NCI-H1417 treated with DMSO at 0.1 percent for 48 hours (cell line): ENCODE results near the gene ITGA6.

ENCODE experiments used
- DNase-seq: peaks from one replicate; lab custom pipeline; 2025; lab: John Stamatoyannopoulos, UW

The ITGA6 gene

DNA sequence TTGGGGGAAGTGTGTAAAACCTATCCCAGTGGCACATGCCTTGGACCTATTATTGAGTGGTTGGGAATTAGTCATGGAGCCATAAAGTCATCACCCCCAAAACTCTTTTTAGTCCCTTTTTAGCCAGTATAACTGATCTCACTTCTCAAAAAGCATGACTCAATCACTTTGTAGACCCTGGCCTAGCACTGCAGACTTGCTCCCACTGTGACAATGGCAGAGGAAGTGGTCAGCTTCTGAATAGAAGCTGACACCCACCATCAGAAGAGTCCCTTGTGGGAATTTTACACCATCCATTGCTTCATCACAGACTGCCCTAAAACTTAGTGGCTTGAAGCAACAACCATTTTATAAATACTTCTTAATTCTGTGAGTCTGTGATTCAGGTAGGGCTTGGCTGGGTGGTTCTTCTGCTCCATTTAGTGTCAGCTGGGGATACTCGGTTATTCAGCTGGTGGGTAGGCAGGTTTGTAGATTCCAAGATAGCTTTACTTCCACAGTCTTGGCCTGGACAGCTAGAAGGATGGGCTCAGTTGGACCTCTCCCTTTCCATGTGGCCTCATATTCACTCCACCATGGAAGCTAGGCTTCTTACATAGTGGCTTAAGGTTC lies 10.8 kb upstream of the ITGA6 start:
- DNase-seq: no peak

DNA sequence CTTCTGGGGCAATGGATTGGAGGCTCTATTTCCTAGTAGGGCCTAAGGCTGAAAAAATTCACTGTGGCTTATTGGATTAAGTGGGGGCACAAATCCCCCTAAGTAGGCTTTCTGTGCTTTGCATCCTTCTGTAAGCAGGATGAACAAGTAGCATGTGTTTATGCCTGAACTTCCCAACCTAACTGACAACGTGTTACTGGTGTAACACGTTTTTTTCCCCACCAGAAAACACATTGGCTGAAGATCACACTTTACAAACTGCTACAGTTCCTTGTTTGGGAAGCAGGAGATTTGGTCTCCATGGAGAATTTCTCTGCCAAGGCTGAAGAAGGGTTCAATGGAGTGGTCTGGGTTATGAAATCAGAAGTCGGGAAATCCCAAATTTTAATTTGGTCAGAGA lies 7.2 kb upstream of the ITGA6 start:
- no peak for DNase-seq

DNA sequence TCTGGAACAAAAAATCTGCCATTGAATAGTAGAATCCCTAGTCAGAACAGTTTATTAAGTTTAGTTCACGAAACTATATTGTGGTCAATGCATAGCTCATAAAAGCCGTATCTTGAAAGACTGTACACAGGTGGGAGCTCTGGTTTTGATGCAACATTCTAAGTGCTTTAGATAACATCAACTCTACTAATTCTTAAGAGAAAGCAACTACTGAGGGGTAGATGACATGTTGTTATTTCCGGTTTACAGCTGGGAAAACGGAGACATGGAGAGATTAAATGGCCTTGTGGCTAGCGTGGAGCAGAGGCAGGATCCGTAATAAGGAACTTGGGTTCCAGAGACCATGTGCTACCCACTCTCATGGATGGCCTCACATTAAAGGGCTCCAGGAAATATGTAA lies 4.2 kb upstream of the ITGA6 start:
- DNase-seq: no peak

DNA sequence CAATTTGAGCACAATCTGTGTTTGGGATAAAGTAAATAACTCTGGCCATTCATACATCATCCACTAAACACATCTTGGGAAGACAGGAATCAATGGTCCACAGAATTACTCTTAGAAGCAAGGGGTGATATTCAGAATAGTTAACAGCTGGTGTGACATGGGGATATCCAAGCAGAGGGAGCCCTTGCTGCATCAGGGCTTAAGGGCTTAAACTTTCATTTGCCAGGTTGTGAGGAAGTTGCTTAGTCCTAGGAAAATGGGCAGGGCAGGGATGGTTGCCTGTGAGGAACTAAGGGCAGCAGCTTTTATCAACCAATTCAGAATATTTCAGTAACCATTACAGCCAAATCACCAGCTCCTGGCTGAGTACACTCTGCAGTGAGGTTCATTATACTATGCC lies 2.0 kb upstream of the ITGA6 start:
- DNase-seq: no peak

DNA sequence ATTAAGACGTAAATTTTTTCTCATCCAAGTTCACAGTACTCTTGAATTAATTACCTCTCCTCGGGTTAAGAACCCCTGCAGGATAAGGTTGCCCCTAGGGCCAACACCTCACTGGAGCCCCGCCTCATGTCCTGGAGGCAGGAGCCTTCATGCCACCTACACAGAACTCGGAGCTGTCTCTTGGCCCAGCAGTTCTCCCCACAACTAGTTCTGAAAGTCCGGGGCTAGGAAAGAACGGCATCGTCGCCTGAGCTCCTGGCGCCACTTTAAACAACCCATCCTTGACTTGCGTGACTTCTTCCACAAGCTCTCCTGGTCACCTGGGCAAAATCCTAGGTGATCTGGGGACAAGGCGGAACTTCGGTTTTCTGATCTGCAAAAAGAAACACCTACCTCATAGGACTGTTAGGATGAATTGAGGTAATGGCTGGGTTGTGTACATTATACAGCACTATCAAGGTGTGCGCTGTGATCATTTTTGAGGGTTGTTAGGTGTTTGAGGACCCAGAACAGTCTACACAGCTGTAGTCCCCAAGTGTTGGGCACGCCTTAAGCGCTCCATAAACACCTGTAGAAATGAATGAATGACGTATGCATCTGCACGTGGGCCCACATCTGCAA lies 641 bp upstream of the ITGA6 start:
- no peak for DNase-seq

DNA sequence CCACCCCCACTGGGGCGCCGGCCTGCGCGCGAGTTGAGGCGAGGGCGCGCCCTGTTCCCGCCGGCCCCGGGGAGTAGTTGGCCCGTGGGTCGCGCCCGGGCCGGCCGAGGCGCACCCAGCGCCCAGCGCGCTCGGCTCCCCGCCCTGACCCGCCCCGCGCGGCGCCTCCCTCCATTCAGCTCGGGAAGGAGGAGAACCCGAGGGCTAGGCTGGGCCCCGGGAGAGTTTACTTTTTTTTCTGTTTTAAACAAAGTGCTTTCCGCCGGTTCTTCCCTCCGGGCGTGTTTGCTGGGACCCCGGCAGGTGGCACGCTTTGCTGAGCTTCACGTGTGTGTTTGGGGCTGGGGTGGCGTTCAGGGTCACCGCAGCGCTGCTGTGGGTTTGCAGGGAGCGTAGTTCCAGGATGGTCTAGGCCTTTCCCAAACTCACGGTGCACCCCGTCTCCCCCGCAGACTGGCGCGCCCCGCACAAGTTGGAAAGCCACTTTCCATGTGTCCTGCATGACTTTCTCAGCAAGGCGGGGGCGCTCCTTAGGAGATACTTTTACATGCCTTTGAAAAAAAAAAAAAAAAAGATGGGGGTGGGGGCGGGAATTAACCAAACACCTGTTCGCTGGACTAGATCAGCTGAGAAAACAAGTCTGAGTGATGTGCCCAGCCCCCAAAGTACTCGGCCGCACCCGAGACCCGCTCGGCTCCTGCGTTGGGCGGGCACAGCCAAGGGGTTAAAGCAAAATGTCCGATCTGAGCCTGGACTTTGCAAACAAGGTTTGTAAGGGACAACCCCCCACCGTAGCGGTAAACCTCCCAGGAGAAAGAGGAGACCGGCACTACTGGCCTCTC lies 825 bp downstream of the ITGA6 start:
- no peak for DNase-seq

DNA sequence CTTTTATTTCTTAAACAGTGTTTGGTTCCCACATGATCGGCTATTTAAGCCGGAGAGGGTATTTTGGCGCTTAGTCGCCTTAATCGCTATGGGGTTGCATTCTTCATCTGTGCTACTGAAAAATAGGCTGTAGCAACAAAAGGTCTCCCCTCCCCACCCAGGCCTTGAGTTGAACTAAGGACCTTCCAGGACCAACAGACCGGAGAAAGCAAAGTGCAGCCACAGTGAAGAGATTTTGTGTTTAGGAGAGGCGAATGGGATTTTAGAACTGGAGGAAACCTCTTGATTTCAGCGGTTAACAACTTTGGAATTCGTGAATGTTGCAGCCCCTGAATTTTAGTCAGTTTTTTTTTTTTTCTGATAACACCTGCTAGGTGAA lies 1.4 kb downstream of the ITGA6 start:
- DNase-seq: no peak

DNA sequence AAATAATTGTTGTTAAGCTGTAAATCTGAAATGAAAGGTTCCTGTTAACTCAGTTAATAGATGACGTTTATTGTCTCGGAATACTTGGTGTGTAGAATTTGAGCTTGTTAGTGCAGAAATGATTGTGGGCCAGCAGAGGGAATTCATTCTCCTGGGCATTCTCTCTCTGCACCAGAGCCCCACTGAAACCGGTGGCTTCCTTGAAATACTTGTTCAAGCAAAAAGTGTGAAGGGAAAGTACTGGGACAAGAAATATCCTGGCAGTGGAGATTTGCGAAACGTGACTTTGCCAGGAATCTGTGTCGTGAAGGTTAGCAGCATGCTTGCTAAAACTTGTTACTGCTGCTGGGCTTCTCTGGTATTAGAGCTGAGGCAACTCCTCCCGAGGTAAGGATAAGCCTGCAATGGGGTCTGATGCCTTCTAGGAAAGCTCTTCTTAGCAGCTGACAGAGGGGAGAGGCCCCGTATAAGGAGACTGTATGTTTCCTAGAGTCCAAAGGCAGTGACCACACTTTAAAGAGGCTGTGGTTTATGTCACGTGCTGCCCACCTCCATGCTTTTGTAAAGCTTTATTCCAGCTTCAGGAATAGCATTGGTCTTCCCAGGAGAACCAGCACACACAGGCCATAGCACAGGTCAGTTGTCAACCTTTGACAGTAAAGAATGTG lies 2.0 kb downstream of the ITGA6 start:
- DNase-seq: no peak

DNA sequence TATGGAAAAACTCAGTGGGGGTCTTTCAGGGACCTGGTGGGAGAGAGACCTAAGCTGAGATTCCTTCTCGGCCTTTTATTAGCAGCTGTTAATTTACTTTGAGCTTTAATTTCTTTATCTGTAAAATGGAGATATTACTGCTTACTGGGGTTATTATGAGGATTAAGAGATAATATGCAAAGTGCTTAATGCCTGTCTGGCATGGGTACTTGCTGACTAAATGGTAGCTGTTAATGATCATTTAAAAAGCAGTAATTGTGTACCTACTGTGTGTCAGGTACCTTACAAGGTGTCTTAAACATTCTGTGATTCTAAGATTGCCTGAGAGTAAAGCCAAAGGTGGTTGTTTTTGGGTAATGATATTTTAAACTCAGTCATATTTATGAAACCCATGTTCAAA lies 2.6 kb downstream of the ITGA6 start:
- no peak for DNase-seq

DNA sequence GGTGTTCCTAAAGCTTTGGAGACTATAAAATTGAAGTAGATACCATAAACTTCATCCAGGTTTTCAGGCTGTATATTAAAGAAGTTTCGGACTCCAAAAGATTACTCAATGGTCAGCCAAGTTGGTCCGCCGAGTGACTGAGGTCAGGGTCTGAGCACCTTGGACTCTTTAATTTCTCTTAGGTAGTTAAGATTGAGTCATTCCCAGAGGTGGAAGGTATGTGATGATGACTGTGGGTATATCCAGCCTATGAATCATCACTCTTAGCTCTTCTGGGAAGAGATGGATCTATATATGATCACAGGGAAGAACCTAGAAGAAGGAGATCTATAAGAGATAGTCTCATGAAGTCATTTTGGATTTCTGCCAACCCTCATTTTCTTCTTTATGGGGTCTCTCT lies 3.3 kb downstream of the ITGA6 start:
- no peak for DNase-seq

DNA sequence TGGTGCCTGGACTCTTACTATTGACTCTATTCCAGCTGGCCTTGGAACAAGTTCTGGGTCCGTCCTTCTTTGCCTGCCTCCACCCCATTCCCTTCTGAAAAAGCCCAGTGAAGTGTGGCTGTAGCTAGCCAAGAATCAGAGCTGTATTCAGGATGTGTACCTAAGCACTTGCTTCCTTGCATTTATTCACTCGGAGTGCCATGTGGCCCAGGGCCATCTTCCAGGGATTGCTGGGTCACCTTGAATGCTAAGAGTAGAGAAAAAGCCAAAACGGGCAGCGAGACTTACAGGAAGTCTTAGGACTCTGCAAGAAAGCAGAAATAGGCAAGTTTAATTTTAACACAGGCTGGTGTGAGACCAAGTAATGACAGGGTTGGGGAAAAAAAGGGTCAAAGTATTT lies 4.1 kb downstream of the ITGA6 start:
- no peak for DNase-seq

DNA sequence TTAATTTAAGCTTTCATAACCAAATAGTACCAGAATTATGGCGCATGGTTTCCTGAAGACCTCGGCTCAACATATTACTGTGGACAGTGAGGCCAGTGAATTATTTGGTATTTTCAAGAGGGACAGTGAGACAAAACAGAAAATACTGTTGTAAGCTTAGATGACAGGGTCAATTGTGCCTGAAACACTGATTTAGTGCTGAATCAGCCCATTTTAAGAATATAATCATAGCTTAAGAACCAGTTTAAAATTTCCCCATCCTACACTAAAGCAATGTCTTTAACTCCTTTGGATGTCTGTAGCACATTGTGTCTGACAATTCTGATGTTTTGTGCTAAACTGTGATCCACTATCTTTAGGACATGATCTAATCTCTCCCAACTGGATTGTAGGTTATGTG lies 4.6 kb downstream of the ITGA6 start:
- no peak for DNase-seq

DNA sequence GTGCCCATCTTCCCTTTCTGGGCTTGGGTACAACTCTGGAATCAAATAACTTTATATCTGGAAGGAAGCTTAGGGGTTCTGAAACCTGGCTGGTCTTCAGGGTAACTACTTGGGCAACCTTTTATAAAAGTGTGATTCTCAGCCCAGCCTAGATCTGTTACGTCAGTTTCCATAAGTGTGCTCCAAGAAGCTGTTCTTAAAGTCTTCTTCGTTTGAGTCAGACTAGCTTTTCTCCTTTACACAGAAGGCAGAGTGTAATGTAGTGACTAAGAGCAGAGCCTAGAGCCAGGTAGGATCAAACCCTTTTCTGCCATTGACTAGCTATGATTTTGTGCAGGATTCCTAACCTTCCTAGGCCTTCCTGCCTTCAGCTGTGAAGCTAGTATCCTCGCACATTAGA lies 5.8 kb downstream of the ITGA6 start:
- DNase-seq: no peak

DNA sequence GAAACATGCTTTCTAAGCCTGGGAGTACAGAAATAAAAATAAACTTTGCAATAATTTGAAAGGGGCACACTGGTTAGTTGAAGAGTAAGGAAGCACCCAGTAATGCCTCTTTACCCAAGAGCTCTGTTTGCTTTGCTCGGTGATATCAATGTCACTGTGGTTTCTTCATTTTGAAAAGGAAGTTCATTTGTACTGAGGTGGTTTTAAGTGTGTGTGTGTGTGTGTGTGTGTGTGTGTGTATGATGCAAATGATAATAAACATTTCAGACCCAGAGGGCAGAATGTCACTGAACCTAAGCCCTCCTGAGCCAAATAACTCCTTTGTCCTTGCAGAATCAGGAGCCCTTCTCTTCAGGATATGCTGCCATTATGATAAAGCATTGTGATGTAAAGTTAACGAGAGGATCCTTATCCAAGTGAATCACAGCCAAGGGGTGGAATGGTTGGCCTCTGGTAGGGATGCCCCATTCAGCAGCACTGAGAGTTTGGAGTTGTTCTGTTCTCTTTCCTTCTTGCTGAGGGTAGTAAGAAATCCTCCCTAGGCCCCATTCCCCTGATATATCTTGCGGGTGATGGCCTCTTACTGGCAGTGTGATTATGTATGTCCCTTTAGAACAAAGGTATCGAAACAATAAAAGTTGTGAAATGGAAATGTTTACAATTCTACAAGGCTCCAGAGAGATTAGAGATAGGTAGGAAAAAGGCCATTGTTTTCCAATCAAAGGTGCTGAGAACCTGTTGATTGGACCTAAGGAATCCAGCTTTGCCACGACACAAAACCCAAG lies 7.6 kb downstream of the ITGA6 start:
- no peak for DNase-seq

DNA sequence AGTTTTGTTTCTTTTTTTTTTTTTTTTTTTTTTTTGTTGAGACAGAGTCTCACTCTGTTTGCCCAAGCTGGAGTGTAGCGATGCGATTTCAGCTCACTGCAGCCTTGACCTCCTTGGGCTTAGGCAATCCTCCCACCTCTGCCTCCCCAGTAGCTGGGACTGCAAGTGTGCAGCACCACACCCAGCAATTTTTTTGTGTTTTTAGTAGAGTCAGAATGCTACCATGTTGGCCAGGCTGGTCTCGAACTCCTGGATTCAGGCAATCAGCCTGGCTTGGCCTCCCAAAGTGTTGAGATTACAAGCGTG lies 8.2 kb downstream of the ITGA6 start:
- DNase-seq: no peak

DNA sequence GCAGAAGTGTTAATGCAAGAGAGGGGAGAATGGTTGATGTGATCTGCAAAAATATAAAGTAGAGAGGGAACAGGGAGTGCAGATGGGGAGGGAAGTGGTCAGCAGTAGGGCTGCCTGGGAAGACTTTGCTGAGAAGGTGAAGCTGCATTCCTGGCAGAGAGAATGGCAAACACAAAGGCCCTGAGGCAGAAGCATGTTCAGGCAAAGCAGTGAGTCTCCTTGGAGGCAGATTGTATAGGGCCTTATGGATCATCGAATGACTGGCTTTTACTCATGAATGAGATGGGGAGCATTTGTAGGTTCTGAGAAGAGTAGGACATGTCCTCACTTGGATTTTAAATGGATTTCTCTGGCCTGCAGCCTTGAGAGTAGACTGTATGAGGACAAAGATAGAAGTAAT lies 9.5 kb downstream of the ITGA6 start:
- no peak for DNase-seq

DNA sequence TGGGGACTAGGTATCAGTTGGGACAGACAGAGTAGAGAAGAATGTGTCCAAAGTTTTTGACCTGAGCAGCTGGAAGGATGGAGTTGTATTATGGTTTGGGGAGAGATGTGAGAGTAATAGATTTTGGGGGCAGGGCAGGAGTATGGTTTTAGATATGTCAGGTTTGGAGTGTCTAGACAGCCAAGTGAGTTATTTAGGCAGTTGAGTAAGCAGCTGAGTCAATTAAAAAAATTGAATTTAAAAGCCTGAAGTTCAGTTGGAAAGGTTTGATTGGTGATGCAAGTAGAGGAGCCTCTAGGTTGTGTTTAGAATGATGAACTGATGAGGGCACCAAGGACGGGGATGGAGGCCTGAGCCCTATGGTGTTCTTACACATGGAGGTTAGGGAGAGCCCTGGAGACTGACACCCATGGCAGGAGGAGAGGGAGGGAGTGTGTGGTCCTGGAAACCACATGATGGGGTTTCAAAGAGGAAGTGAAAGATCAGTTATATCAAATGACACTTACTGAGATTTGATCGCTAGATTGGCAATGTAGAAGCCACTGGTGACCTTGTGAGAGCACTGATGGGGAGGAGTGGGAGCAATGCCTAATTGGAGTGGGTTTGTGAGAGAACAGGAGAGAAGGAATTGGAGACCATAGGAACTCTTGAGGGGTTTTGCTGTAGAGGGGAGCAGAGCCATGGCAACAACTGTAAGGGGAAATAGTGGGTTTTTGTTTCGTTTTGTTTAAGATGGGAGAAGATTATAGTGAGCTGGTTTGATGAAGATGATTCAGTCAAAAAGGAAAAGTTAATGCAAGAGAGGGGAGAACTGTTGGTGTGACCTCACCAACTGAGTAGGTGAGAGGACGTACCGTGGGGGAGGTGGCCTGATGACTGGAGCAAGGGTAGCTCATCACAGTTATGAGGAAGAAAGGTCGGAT lies 10.3 kb downstream of the ITGA6 start:
- no peak for DNase-seq

DNA sequence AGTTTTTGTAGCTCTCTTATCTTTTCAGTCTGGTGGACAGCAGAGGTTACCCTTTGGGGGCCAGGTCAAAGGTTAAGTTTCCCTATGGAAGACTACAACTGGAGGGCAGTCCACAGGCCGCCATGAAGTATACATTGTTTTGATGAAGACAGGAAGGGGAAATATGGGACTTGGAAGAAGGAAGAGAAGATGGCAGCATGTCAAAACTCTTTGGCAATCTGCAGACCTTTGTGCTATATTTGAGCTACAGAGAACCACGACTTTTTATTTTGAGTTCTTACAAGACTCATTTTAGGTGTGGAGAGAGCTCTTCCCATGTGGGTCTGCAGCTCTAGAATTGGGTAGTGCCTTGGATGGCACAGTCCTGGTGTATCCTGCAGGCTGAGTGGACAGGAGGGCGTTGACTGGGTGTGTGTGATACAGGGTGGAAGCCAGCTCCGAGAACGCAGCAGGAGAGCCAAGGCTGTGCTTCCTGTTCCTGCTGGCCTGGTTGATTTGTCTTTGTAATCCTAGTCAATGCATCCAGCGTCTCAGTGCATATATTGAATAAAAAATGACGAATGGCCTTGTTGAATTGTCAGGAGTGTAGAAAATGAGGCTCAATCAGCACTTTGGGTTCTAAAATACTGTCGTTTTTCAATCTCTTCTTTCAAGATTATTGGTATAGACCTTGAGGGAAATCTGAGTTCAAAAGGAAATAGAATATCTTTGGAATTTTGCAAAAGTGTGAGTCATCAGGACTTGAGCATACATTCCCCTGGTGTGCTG lies 11.5 kb downstream of the ITGA6 start:
- no peak for DNase-seq

DNA sequence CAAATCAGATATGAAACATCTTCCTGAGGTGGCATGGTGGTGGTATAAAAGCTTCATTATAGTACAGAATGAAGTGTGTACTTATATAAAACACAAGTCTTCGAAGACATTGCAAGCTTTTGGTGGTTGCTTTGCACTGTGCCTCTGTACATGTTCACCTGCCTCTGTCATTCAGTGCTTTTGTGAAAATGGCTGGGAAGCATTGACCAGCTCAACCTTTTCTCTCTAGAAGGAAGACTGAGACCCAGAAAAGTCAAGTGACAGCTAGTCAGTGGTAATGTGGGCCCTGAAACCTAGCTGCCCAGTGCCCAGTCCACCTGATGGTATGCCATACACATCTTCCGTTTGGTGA lies 12.1 kb downstream of the ITGA6 start:
- DNase-seq: no peak

DNA sequence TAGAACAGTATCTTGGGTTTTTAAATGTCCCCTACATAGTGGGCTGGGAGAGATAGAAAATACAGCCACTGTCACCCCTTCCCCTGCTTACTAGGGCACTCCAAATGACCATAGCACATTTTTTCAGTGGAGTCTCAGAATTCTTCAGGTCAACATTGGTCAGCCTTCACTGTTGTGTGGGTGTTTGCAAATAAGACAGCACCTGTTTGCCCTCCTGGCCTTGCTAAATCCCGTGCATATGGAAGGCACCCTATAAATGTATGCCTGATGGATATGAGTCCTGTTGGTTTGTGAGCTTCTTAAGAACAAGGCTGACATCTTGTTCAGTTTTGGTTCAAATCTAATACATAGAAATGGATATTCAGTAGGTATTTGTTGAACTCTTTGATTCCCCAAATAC lies 12.5 kb downstream of the ITGA6 start:
- DNase-seq: no peak

DNA sequence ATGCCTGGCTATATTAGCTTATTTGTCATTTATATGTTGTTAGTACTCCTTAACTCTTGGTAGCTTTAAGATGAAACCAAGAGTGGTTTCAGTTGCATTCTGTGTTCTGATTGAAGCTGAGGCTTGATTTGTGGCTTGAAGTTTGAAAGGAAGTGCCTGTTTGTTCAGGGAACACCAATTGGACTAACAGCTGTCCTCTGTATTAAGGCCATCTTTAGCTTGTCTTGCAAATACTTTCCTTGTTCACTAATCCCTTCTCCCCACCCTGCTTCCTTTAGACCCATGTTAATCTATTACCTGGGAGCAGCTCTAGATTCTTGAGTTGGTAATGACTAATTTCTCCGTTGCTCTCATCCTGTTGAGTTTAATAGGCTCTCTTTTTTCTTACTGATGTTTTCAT lies 13.4 kb downstream of the ITGA6 start:
- no peak for DNase-seq
